Activated CD4-positive, alpha-beta T cell treated with anti-CD3 and anti-CD28 coated beads for 1 hour (primary cell): Measurements from ENCODE around the gene CNGA2.

Experiments used
- DNase-seq: peaks from one replicate; pipeline ENCODE4 v3.0.0-alpha.2; 2020

CNGA2 gene

GRCh38 chrX:151754641-151755215 lies 20.2 kb downstream of the CNGA2 start:
- no peak for DNase-seq

- DNase-seq: no peak
These were observed 24.6 kb downstream of the CNGA2 start for GRCh38 chrX:151759041-151759708.

- no peak for DNase-seq
These were observed 28.3 kb downstream of the CNGA2 start for GRCh38 chrX:151762802-151763201.

GRCh38 chrX:151763711-151764110 lies 29.2 kb downstream of the CNGA2 start:
- no peak for DNase-seq

- DNase-seq: no peak
These were observed 30.5 kb downstream of the CNGA2 start for GRCh38 chrX:151765026-151765425.

- DNase-seq: no peak
These were observed 37.2 kb downstream of the CNGA2 start for GRCh38 chrX:151771726-151772125.

- DNase-seq: no peak
These were observed 38.9 kb downstream of the CNGA2 start for GRCh38 chrX:151773434-151773833.

GRCh38 chrX:151774421-151774820 lies 39.9 kb downstream of the CNGA2 start:
- DNase-seq: no peak

- no peak for DNase-seq
These were observed 41.7 kb downstream of the CNGA2 start for GRCh38 chrX:151776181-151776731.

GRCh38 chrX:151776936-151777335 lies 42.4 kb downstream of the CNGA2 start:
- DNase-seq: no peak

GRCh38 chrX:151779258-151779657 lies 44.7 kb downstream of the CNGA2 start:
- no peak for DNase-seq

- DNase-seq: no peak
These were observed 46.1 kb downstream of the CNGA2 start for GRCh38 chrX:151780621-151781020.

- DNase-seq: no peak
These were observed 54.7 kb downstream of the CNGA2 start for GRCh38 chrX:151789179-151789800.

GRCh38 chrX:151790481-151791160 lies 56.1 kb downstream of the CNGA2 start:
- no peak for DNase-seq

- DNase-seq: no peak
These were observed 57.4 kb downstream of the CNGA2 start for GRCh38 chrX:151791961-151792360.

GRCh38 chrX:151792505-151792904 lies 58.0 kb downstream of the CNGA2 start:
- DNase-seq: no peak

- DNase-seq: no peak
These were observed 59.3 kb downstream of the CNGA2 start for GRCh38 chrX:151793886-151794285.
